GM18511 (cell line): ENCODE data around the gene TOLLIP.

ENCODE experiments used
- ATAC-seq: cut with Tn5 transposase; IDR thresholded peaks from one replicate; pipeline ENCODE4 v1.9.1; 2021; ENCODE audit warnings: mild to moderate bottlenecking, moderate library complexity; ENCODE audit not compliant: unreplicated experiment

TOLLIP gene

GRCh38 chr11:1317993-1318392 is 8.6 kb upstream of the TOLLIP start:
- no peak for ATAC-seq

- ATAC-seq, result no peak
These were observed 8.0 kb upstream of the TOLLIP start for GRCh38 chr11:1317432-1317831.

GRCh38 chr11:1310772-1311468 is 1.5 kb upstream of the TOLLIP start:
- ATAC-seq, result no peak

GRCh38 chr11:1310318-1310687 is 871 bp upstream of the TOLLIP start:
- ATAC-seq, result no peak

GRCh38 chr11:1308743-1309497 is 512 bp downstream of the TOLLIP start:
- ATAC-seq, result peak; percentile 60

- no peak for ATAC-seq
These were observed 1.3 kb downstream of the TOLLIP start for GRCh38 chr11:1307998-1308742.

GRCh38 chr11:1307163-1307870 is 2.1 kb downstream of the TOLLIP start:
- no peak for ATAC-seq

GRCh38 chr11:1306186-1307162 is 3.0 kb downstream of the TOLLIP start:
- no peak for ATAC-seq

GRCh38 chr11:1305501-1306056 is 3.9 kb downstream of the TOLLIP start:
- ATAC-seq, result no peak

GRCh38 chr11:1305063-1305495 is 4.4 kb downstream of the TOLLIP start:
- ATAC-seq, result no peak

GRCh38 chr11:1304380-1304779 is 5.1 kb downstream of the TOLLIP start:
- no peak for ATAC-seq

GRCh38 chr11:1303973-1304372 is 5.5 kb downstream of the TOLLIP start:
- no peak for ATAC-seq

GRCh38 chr11:1303126-1303821 is 6.2 kb downstream of the TOLLIP start:
- no peak for ATAC-seq

GRCh38 chr11:1302461-1303125 is 6.8 kb downstream of the TOLLIP start:
- ATAC-seq, result no peak

GRCh38 chr11:1302041-1302460 is 7.4 kb downstream of the TOLLIP start:
- ATAC-seq, result no peak

GRCh38 chr11:1301220-1302000 is 8.0 kb downstream of the TOLLIP start:
- ATAC-seq, result no peak

GRCh38 chr11:1300569-1301187 is 8.8 kb downstream of the TOLLIP start:
- no peak for ATAC-seq
